HEK293 (cell line): ENCODE results near the gene GRIN3A.

ENCODE experiments used
- CTCF ChIA-PET: fragments of 350-600 bp; formaldehyde crosslinking; extraction: SDS; loops from one replicate; lab custom pipeline; 2021; ENCODE audit warnings: antibody characterized with exemption; lab: Yijun Ruan, JAX
- POLR2A ChIA-PET: fragments of 300-600 bp; formaldehyde crosslinking; extraction: SDS; loops from one replicate; lab custom pipeline; 2020; ENCODE audit warnings: antibody characterized with exemption, inconsistent platforms; lab: Yijun Ruan, JAX
- H3K27ac ChIP-seq: fragments of 200-500 bp; sonication (Bioruptor generic); 2 replicates; pipeline ENCODE4 v1.5.1; 2014; ENCODE audit warnings: low read depth, low read length, control low read depth, inconsistent platforms; ENCODE audit errors: extremely low read depth
- H3K36me3 ChIP-seq, 2 experiments: fragments of 200-500 bp in 1 of 2; sonication (Bioruptor generic) in 1 of 2; 1 replicate in 1 of 2; 2 replicates in 1 of 2; pipeline ENCODE4 v1.5.1; 2014 to 2017; ENCODE audit warnings: inconsistent platforms in 2 of 2, low read length in 2 of 2; ENCODE audit not compliant: control insufficient read depth in 2 of 2, insufficient read depth in 1 of 2
- H3K4me1 ChIP-seq: fragments of 200-500 bp; sonication (Bioruptor generic); 2 replicates; pipeline ENCODE4 v1.5.1; 2014; ENCODE audit warnings: mild to moderate bottlenecking, low read length, inconsistent platforms; ENCODE audit not compliant: control insufficient read depth, insufficient read depth
- H3K4me3 ChIP-seq: 2 replicates; pipeline ENCODE4 v1.5.1; 2011; ENCODE audit warnings: low read depth, mild to moderate bottlenecking, control low read depth, low read length, moderate library complexity
- H3K9me3 ChIP-seq: fragments of 200-500 bp; sonication (Bioruptor generic); 2 replicates; pipeline ENCODE4 v1.5.1; 2014; ENCODE audit warnings: low read depth, low read length, inconsistent platforms; ENCODE audit not compliant: control insufficient read depth, insufficient read depth
- BCL11A ChIP-seq: fragments of 450-650 bp; formaldehyde crosslinking; IDR thresholded peaks from 2 replicates; pipeline ENCODE4 v1.5.1; 2016; ENCODE audit warnings: low read depth, missing biosample characterization, missing genetic modification characterization
- BCL11B ChIP-seq: fragments of 450-650 bp; formaldehyde crosslinking; IDR thresholded peaks from 2 replicates; pipeline ENCODE4 v1.5.1; 2016; ENCODE audit warnings: low read depth, missing biosample characterization, missing genetic modification characterization
- CTCF ChIP-seq: fragments of 450-650 bp; formaldehyde crosslinking; IDR thresholded peaks from 2 replicates; pipeline ENCODE4 v1.5.1; 2016; ENCODE audit warnings: missing biosample characterization, missing genetic modification characterization
- IKZF3 ChIP-seq: fragments of 450-650 bp; IDR thresholded peaks from 2 replicates; pipeline ENCODE4 v1.5.0; 2018; ENCODE audit warnings: missing biosample characterization, mild to moderate bottlenecking, missing genetic modification characterization, moderate library complexity
- OSR2 ChIP-seq: fragments of 450-650 bp; formaldehyde crosslinking; IDR thresholded peaks from 2 replicates; pipeline ENCODE4 v1.5.1; 2016; ENCODE audit warnings: missing biosample characterization, missing genetic modification characterization
- PRDM4 ChIP-seq: fragments of 450-650 bp; formaldehyde crosslinking; IDR thresholded peaks from 2 replicates; pipeline ENCODE4 v1.5.1; 2017; ENCODE audit warnings: missing biosample characterization, missing genetic modification characterization
- PRDM6 ChIP-seq: fragments of 450-650 bp; formaldehyde crosslinking; IDR thresholded peaks from 2 replicates; pipeline ENCODE4 v1.5.1; 2017; ENCODE audit warnings: missing biosample characterization, missing genetic modification characterization
- REPIN1 ChIP-seq: fragments of 450-650 bp; formaldehyde crosslinking; IDR thresholded peaks from 2 replicates; pipeline ENCODE4 v1.5.1; 2017; ENCODE audit warnings: missing biosample characterization, missing genetic modification characterization, low read depth
- TRIM28 ChIP-seq: IDR thresholded peaks from 2 replicates; pipeline ENCODE4 v1.6.1; 2011; ENCODE audit warnings: low read length, control low read depth, borderline replicate concordance
- YY1 ChIP-seq: fragments of 450-650 bp; formaldehyde crosslinking; IDR thresholded peaks from 2 replicates; pipeline ENCODE4 v1.5.1; 2018; ENCODE audit warnings: missing biosample characterization, missing genetic modification characterization
- ZBTB11 ChIP-seq: fragments of 450-650 bp; formaldehyde crosslinking; conservative IDR thresholded peaks from 2 replicates; pipeline ENCODE4 v1.5.1; 2016; ENCODE audit warnings: low read depth, missing biosample characterization, missing genetic modification characterization
- ZBTB7A ChIP-seq: fragments of 450-650 bp; formaldehyde crosslinking; IDR thresholded peaks from 2 replicates; pipeline ENCODE4 v1.5.1; 2016; ENCODE audit warnings: low read depth, missing biosample characterization, missing genetic modification characterization
- ZBTB8A ChIP-seq: fragments of 450-650 bp; formaldehyde crosslinking; IDR thresholded peaks from 2 replicates; pipeline ENCODE4 v1.5.1; 2016; ENCODE audit warnings: missing biosample characterization, missing genetic modification characterization
- ZEB2 ChIP-seq: fragments of 450-650 bp; formaldehyde crosslinking; IDR thresholded peaks from 2 replicates; pipeline ENCODE4 v1.5.1; 2016; ENCODE audit warnings: missing biosample characterization, missing genetic modification characterization
- ZFHX2 ChIP-seq: fragments of 450-650 bp; formaldehyde crosslinking; conservative IDR thresholded peaks from 2 replicates; pipeline ENCODE4 v1.5.1; 2016; ENCODE audit warnings: missing biosample characterization, missing genetic modification characterization
- ZIC2 ChIP-seq: fragments of 450-650 bp; formaldehyde crosslinking; IDR thresholded peaks from 2 replicates; pipeline ENCODE4 v1.5.1; 2016; ENCODE audit warnings: missing biosample characterization, missing genetic modification characterization
- ZNF138 ChIP-seq: fragments of 450-650 bp; formaldehyde crosslinking; IDR thresholded peaks from 2 replicates; pipeline ENCODE4 v1.5.1; 2016; ENCODE audit warnings: missing biosample characterization, missing genetic modification characterization, borderline replicate concordance
- ZNF140 ChIP-seq: fragments of 450-650 bp; formaldehyde crosslinking; IDR thresholded peaks from 2 replicates; pipeline ENCODE4 v1.5.1; 2016; ENCODE audit warnings: missing biosample characterization, missing genetic modification characterization
- ZNF362 ChIP-seq: fragments of 450-650 bp; formaldehyde crosslinking; IDR thresholded peaks from 2 replicates; pipeline ENCODE4 v1.5.1; 2016; ENCODE audit warnings: missing biosample characterization, missing genetic modification characterization
- ZNF366 ChIP-seq: fragments of 450-650 bp; formaldehyde crosslinking; conservative IDR thresholded peaks from 2 replicates; pipeline ENCODE4 v1.5.1; 2016; ENCODE audit warnings: missing biosample characterization, missing genetic modification characterization
- ZNF391 ChIP-seq: fragments of 450-650 bp; formaldehyde crosslinking; IDR thresholded peaks from 2 replicates; pipeline ENCODE4 v1.5.1; 2016; ENCODE audit warnings: low read depth, missing biosample characterization, missing genetic modification characterization, borderline replicate concordance
- ZNF600 ChIP-seq: fragments of 450-650 bp; formaldehyde crosslinking; IDR thresholded peaks from 2 replicates; pipeline ENCODE4 v1.5.1; 2016; ENCODE audit warnings: missing biosample characterization, missing genetic modification characterization
- ZNF623 ChIP-seq: fragments of 450-650 bp; formaldehyde crosslinking; IDR thresholded peaks from 2 replicates; pipeline ENCODE4 v1.5.1; 2016; ENCODE audit warnings: missing biosample characterization, missing genetic modification characterization
- ZNF658 ChIP-seq: fragments of 450-650 bp; formaldehyde crosslinking; IDR thresholded peaks from 2 replicates; pipeline ENCODE4; 2016; ENCODE audit warnings: missing biosample characterization, missing genetic modification characterization
- ZNF664 ChIP-seq: fragments of 450-650 bp; formaldehyde crosslinking; IDR thresholded peaks from 2 replicates; pipeline ENCODE4 v1.5.1; 2016; ENCODE audit warnings: missing biosample characterization, missing genetic modification characterization
- ZNF76 ChIP-seq: fragments of 450-650 bp; formaldehyde crosslinking; IDR thresholded peaks from 2 replicates; pipeline ENCODE4; 2016; ENCODE audit warnings: low read depth, missing biosample characterization, missing genetic modification characterization, borderline replicate concordance
- ZNF777 ChIP-seq: fragments of 450-650 bp; formaldehyde crosslinking; IDR thresholded peaks from 2 replicates; pipeline ENCODE4 v1.5.1; 2017; ENCODE audit warnings: missing biosample characterization, missing genetic modification characterization, borderline replicate concordance
- ZXDB ChIP-seq: fragments of 450-650 bp; formaldehyde crosslinking; IDR thresholded peaks from 2 replicates; pipeline ENCODE4 v1.5.1; 2016; ENCODE audit warnings: missing biosample characterization, missing genetic modification characterization

GRIN3A gene

GRCh38 chr9:101632611-101633010 is 105.8 kb downstream of the GRIN3A start:
- H3K36me3 ChIP-seq = no peaks in the 10 kb centered on the region
- ChIA-PET CTCF (interaction anchor here (0.6 kb wide), 1 partner anchor 199 kb away, joined by 4 read pairs; no protein-coding TSS in a partner anchor), POLR2A (no interaction called here)
- no peak overlapping the region for H3K4me3 ChIP-seq
- H3K27ac ChIP-seq = no peak overlapping the region
- TF ChIP-seq ZFHX2 (no peak), CTCF (no peak), ZNF138 (no peak), PRDM4 (tag by site-specific recombination) (no peak), BCL11A (no peak), ZNF777 (tag by site-specific recombination) (no peak), IKZF3 (tag by site-specific recombination) (no peak), ZEB2 (tag by site-specific recombination) (no peak), ZBTB11 (tag by site-specific recombination) (no peak), ZNF391 (tag by site-specific recombination) (no peak), ZNF140 (tag by site-specific recombination) (no peak), ZNF623 (tag by site-specific recombination) (no peak), ZBTB7A (tag by site-specific recombination) (no peak), ZNF76 (no peak), PRDM6 (tag by site-specific recombination) (no peak)
- H3K4me1 ChIP-seq = no peaks in the 10 kb centered on the region
- no peaks in the 10 kb centered on the region for H3K9me3 ChIP-seq

GRCh38 chr9:101631892-101632291 is 106.6 kb downstream of the GRIN3A start:
- ChIA-PET POLR2A (no interaction called here), CTCF (no interaction called here)
- H3K4me3 ChIP-seq = no peak overlapping the region
- H3K27ac ChIP-seq = no peak overlapping the region
- H3K9me3 ChIP-seq = no peaks in the 10 kb centered on the region
- H3K36me3 ChIP-seq = no peaks in the 10 kb centered on the region
- no peaks in the 10 kb centered on the region for H3K4me1 ChIP-seq
- TF ChIP-seq REPIN1 (no peak), ZNF362 (tag by site-specific recombination) (no peak), ZBTB8A (tag by site-specific recombination) (no peak), ZIC2 (tag by site-specific recombination) (no peak), ZNF664 (no peak), ZNF600 (tag by site-specific recombination) (no peak), YY1 (no peak), ZNF366 (no peak), OSR2 (no peak), TRIM28 (no peak), ZXDB (no peak), ZNF658 (tag by site-specific recombination) (no peak), BCL11B (tag by site-specific recombination) (no peak)
